Endothelial cell (in vitro differentiated cells): ENCODE results near the gene IPO4. TPM values are rescaled to one million over a fixed set of nuclear protein-coding genes. Genes with fewer than 3 reads are reported as not detected.

Experiments
- DNase-seq: peaks from one replicate; pipeline ENCODE4 v3.0.0; 2021; ENCODE audit warnings: low spot score
- H3K27ac Mint-ChIP-seq: one replicate; pipeline ENCODE4 v1.8.0; 2021; ENCODE audit warnings: mixed read lengths, inconsistent platforms; ENCODE audit not compliant: unreplicated experiment
- H3K27me3 Mint-ChIP-seq: one replicate; pipeline ENCODE4 v1.8.0; 2021; ENCODE audit warnings: mild to moderate bottlenecking, moderate library complexity, mixed read lengths, inconsistent platforms; ENCODE audit not compliant: unreplicated experiment
- H3K36me3 Mint-ChIP-seq: one replicate; pipeline ENCODE4 v1.8.0; 2021; ENCODE audit warnings: mild to moderate bottlenecking, low read depth, mixed read lengths, inconsistent platforms; ENCODE audit not compliant: unreplicated experiment
- H3K4me1 Mint-ChIP-seq: one replicate; pipeline ENCODE4 v1.8.0; 2021; ENCODE audit warnings: mild to moderate bottlenecking, mixed read lengths, inconsistent platforms; ENCODE audit not compliant: unreplicated experiment
- H3K4me3 Mint-ChIP-seq: one replicate; pipeline ENCODE4 v1.8.0; 2021; ENCODE audit warnings: mild to moderate bottlenecking, mixed read lengths, inconsistent platforms; ENCODE audit not compliant: unreplicated experiment
- H3K9me3 Mint-ChIP-seq: one replicate; pipeline ENCODE4 v1.8.0; 2021; ENCODE audit warnings: mixed read lengths, inconsistent platforms; ENCODE audit not compliant: unreplicated experiment
- CTCF ChIP-seq: fragments of 200-600 bp; sonication (generic); IDR thresholded peaks from one replicate; pipeline ENCODE4 v1.5.0; 2021; ENCODE audit warnings: antibody characterized with exemption; ENCODE audit not compliant: unreplicated experiment
- total RNA-seq: library from RNA; stranded (reverse); fragmentation: NEBNext Ultra II Directional; extraction: Animal tissue kit (Norgen Biotek cat#: 25700); gene quantifications from one replicate; pipeline ENCODE4 v1.2.1, GENCODE V29; 2021; ENCODE audit not compliant: unreplicated experiment

IPO4 gene
- total RNA-seq, 1 donor from 2014 or later = 29.0 TPM

- no peak for DNase-seq
- no peaks in the 10 kb centered on the region for H3K9me3 Mint-ChIP-seq
- TF ChIP-seq CTCF = no peak
- H3K36me3 Mint-ChIP-seq = peaks cover 24% of the 10 kb centered on the region
- H3K27me3 Mint-ChIP-seq = peaks cover 26% of the 10 kb centered on the region
- H3K4me1 Mint-ChIP-seq = peaks cover 21% of the 10 kb centered on the region
- peak overlapping the region; percentile 96 for H3K27ac Mint-ChIP-seq
- H3K4me3 Mint-ChIP-seq = peak overlapping the region; percentile 93
Observed at GRCh38 chr14:24213866-24214662, 25.4 kb upstream of the IPO4 start.

- Mint-ChIP-seq H3K4me1 (peaks cover 21% of the 10 kb centered on the region), H3K4me3 (peak within 1 kb of the TSS; percentile 93), H3K36me3 (peaks cover 28% of the 10 kb centered on the region), H3K27me3 (peaks cover 28% of the 10 kb centered on the region), H3K27ac (peak within 1 kb of the TSS; percentile 96), H3K9me3 (no peaks in the 10 kb centered on the region)
- TF ChIP-seq CTCF = no peak
- DNase-seq = peak; percentile 92
Observed at GRCh38 chr14:24212924-24213865, 24.6 kb upstream of the IPO4 start, which contains the start of gene CHMP4A. CHMP4A (minus strand) TSS chr14:24213488; CDS start chr14:24213439, 49 bp downstream.

GRCh38 chr14:24211311-24211710, 22.7 kb upstream of the IPO4 start:
- no peak overlapping the region for H3K4me3 Mint-ChIP-seq
- H3K4me1 Mint-ChIP-seq = peaks cover 24% of the 10 kb centered on the region
- H3K27me3 Mint-ChIP-seq = peaks cover 30% of the 10 kb centered on the region
- H3K27ac Mint-ChIP-seq = peak overlapping the region; percentile 28
- H3K36me3 Mint-ChIP-seq = peaks cover 37% of the 10 kb centered on the region
- TF ChIP-seq CTCF = no peak
- no peaks in the 10 kb centered on the region for H3K9me3 Mint-ChIP-seq
- no peak for DNase-seq

DNA sequence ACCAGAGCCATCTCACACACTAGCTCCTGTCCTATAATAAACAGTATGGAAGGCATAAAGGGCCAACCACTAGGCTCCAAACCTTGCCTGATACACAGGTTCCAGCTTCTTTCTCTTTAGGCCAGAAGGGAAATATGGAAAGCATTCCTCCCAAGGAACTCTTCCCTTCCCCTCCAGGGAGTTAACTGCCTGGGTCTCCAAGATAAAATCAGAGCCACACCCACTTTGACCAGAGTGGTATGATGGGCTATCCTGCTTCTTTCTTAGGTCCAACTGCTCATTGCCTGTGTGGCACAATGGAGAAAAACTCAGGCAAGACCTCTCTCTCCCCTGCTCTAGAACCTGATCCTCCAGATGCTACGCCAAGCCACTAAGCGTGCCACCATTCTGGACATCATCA, 19.0 kb upstream of the IPO4 start:
- no peak overlapping the region for H3K27ac Mint-ChIP-seq
- H3K9me3 Mint-ChIP-seq = no peaks in the 10 kb centered on the region
- H3K4me3 Mint-ChIP-seq = no peak overlapping the region
- DNase-seq = no peak
- H3K36me3 Mint-ChIP-seq = peaks cover 51% of the 10 kb centered on the region
- H3K27me3 Mint-ChIP-seq = peaks cover 13% of the 10 kb centered on the region
- TF ChIP-seq CTCF = no peak
- H3K4me1 Mint-ChIP-seq = peaks cover 6% of the 10 kb centered on the region
